PC-9 (cell line): ENCODE measurements around the gene USP24. TPM values are rescaled to one million over a fixed set of nuclear protein-coding genes. Genes with fewer than 3 reads are reported as not detected.

Source experiments
- BruUV-seq: library from RNA; stranded (reverse); fragments of 400-500 nt; replicated peaks from 2 replicates; lab custom pipeline; 2021; lab: Mats Ljungman, UMichigan
- CTCF ChIA-PET: fragments of 300-600 bp; sonication (Branson Sonifier 250); formaldehyde crosslinking; loops from one replicate; lab custom pipeline; 2022; ENCODE audit warnings: antibody characterized with exemption; lab: Charles Lee
- POLR2A ChIA-PET: fragments of 300-600 bp; sonication (Branson Sonifier 250); formaldehyde crosslinking; loops from one replicate; lab custom pipeline; 2022; ENCODE audit warnings: antibody characterized with exemption; ENCODE audit not compliant: unreplicated experiment; lab: Charles Lee
- DNase-seq, 2 experiments: peaks; one replicate each; pipeline versions ENCODE4 v3.0.0 to v3.0.0-alpha.2; 2015 to 2022; ENCODE audit warnings: mixed read lengths in 1 of 2
- H2AFZ ChIP-seq: fragments of 200-600 bp; sonication (generic); 2 replicates; pipeline ENCODE4 v1.8.1; 2017; ENCODE audit warnings: antibody characterized with exemption
- H3F3A ChIP-seq: fragments of 200-600 bp; sonication (generic); 2 replicates; pipeline ENCODE4 v1.8.1; 2017; ENCODE audit warnings: antibody characterized with exemption, mild to moderate bottlenecking, low read depth; ENCODE audit not compliant: insufficient read depth
- H3K27ac ChIP-seq: fragments of 200-600 bp; sonication (generic); 2 replicates; pipeline ENCODE4 v1.6.1; 2016; ENCODE audit warnings: mixed run types
- H3K27me3 ChIP-seq: fragments of 200-600 bp; sonication (generic); 2 replicates; pipeline ENCODE4 v1.6.1; 2016; ENCODE audit warnings: low read depth, mixed run types; ENCODE audit not compliant: insufficient read depth
- H3K36me3 ChIP-seq: fragments of 200-600 bp; sonication (generic); 2 replicates; pipeline ENCODE4 v1.6.1; 2016; ENCODE audit warnings: low read depth, mixed run types
- H3K4me1 ChIP-seq: fragments of 200-600 bp; sonication (generic); replicated peaks from 2 replicates; pipeline ENCODE4 v1.6.1; 2016; ENCODE audit warnings: mixed run types; ENCODE audit not compliant: insufficient read depth
- H3K4me2 ChIP-seq: fragments of 200-600 bp; sonication (generic); 2 replicates; pipeline ENCODE4 v1.6.1; 2017; ENCODE audit warnings: mixed run types
- H3K4me3 ChIP-seq: fragments of 200-600 bp; sonication (generic); 2 replicates; pipeline ENCODE4 v1.6.1; 2016; ENCODE audit warnings: mixed run types
- H3K79me2 ChIP-seq: fragments of 200-600 bp; sonication (generic); 2 replicates; pipeline ENCODE4 v1.6.1; 2017; ENCODE audit warnings: low read depth, mixed run types
- H3K9me2 ChIP-seq: fragments of 200-600 bp; sonication (generic); 2 replicates; pipeline ENCODE4 v1.8.1; 2017; ENCODE audit warnings: mild to moderate bottlenecking; ENCODE audit not compliant: insufficient read depth
- H3K9me3 ChIP-seq: fragments of 200-600 bp; sonication (generic); 2 replicates; pipeline ENCODE4 v1.8.1; 2016; ENCODE audit warnings: low read depth; ENCODE audit not compliant: insufficient read depth
- H4K20me1 ChIP-seq: fragments of 200-600 bp; sonication (generic); 2 replicates; pipeline ENCODE4 v1.8.1; 2017; ENCODE audit not compliant: insufficient read depth
- CTCF ChIP-seq: fragments of 200-600 bp; sonication (generic); conservative IDR thresholded peaks from 2 replicates; pipeline ENCODE4 v1.6.1; 2017; ENCODE audit warnings: mixed run types, antibody characterized with exemption, mild to moderate bottlenecking, moderate library complexity
- EZH2 ChIP-seq: fragments of 200-600 bp; sonication (generic); IDR thresholded peaks from 2 replicates; pipeline ENCODE4 v1.8.0; 2017; ENCODE audit warnings: antibody characterized with exemption, low read depth
- intact Hi-C: fragments of 100-400 bp; cut with micrococcal nuclease; formaldehyde crosslinking; loops from one replicate; pipeline ENCODE4 v1.10.0; 2022; ENCODE audit not compliant: unreplicated experiment
- total RNA-seq: library from RNA; stranded (reverse); gene quantifications from 2 replicates; pipeline ENCODE4 v1.2.3, GENCODE V29; 2021

USP24 gene
- total RNA-seq, 1 experiment from 2014 or later: 61.0 TPM

GRCh38 chr1:55071477-55071876, 143.7 kb downstream of the USP24 start:
- BruUV-seq: no TSS peak
- H3K4me1 ChIP-seq: no peaks in the 10 kb centered on the region
- peak in 1 of 2 experiments; percentile 52 for DNase-seq
- no peaks in the 10 kb centered on the region for H3K9me3 ChIP-seq
- no peak overlapping the region for H2AFZ ChIP-seq
- H4K20me1 ChIP-seq: 0 out of 2 replicates have a peak, but pooled peaks cover 4% of the 10 kb centered on the region
- TF ChIP-seq CTCF: peak; percentile 60; the same call in 1 of the 2 replicates
- TF ChIP-seq EZH2: no peak
- H3F3A ChIP-seq: peaks cover 21% of the 10 kb centered on the region; the same call in 1 of the 2 replicates
- H3K4me3 ChIP-seq: no peak overlapping the region
- no peaks in the 10 kb centered on the region for H3K9me2 ChIP-seq
- ChIA-PET CTCF (interaction anchor here (0.5 to 1.0 kb wide), 3 partner anchors 13 to 222 kb away, joined by 3 to 6 read pairs (median 4); no protein-coding TSS in a partner anchor), POLR2A (no interaction called here)
- intact Hi-C loops: loop anchor here (5.0 kb wide), 2 partner anchors 36 to 206 kb away; no protein-coding TSS in a partner anchor
- no peaks in the 10 kb centered on the region for H3K27me3 ChIP-seq
- no peaks in the 10 kb centered on the region for H3K79me2 ChIP-seq
- H3K36me3 ChIP-seq: peaks cover 56% of the 10 kb centered on the region
- H3K4me2 ChIP-seq: no peak overlapping the region
- H3K27ac ChIP-seq: no peak overlapping the region

DNA sequence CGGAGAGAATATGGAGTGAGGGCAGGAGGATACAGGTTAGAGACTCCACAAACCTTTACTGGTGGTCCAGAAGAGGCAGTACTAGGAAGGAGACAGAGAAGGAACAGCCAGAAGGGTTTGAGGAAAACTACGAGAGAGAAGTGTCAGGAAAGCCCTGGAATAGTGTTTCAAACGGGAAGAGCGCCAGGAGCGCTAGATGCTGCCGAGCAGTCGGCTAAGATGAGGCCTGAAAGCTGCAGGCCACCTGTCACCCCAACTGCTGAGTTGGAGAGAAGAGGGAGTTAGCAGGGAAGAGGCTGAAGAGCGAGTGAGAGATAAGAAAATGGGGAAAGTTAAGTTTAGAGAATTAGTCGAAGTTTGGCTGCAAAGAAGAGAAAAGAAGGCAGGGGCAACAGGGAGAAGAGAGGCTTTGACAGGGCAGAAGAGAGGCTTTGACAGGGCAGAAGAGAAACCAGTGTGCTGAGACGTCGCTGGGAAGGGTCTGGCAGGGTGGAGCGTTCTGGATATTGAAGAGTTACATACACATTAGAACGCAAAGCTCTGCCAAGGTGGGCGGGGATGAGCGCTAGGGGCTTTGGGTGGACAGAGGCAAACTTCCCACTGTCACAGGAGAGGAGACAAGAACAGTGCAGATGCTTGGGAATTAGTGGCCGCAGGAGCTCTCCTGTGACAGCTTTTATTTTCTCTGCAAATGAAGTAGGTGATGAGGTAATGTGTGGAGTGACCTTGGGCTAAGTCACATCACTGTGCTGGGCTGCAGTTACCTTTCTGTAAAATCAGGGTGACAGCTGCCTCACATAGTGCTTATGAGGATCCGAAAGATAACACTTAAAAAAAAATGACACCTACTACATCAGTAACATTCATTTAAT, 144.6 kb downstream of the USP24 start:
- Histone ChIP-seq H3F3A (peaks cover 24% of the 10 kb centered on the region; the same call in 1 of the 2 replicates), H3K9me2 (no peaks in the 10 kb centered on the region), H3K36me3 (peaks cover 56% of the 10 kb centered on the region), H3K4me2 (no peak overlapping the region), H3K9me3 (no peaks in the 10 kb centered on the region), H3K4me1 (no peaks in the 10 kb centered on the region; the same call in 1 of the 2 replicates), H3K27me3 (no peaks in the 10 kb centered on the region), H4K20me1 (0 out of 2 replicates have a peak, but pooled peaks cover 6% of the 10 kb centered on the region), H2AFZ (no peak overlapping the region), H3K4me3 (no peak overlapping the region), H3K79me2 (no peaks in the 10 kb centered on the region), H3K27ac (no peak overlapping the region)
- TF ChIP-seq CTCF (no peak), EZH2 (no peak)
- no TSS peak for BruUV-seq
- no peak for DNase-seq
- ChIA-PET CTCF (interaction anchor here (0.5 to 0.6 kb wide), 2 partner anchors 12 to 55 kb away, joined by 4 to 6 read pairs; no protein-coding TSS in a partner anchor), POLR2A (no interaction called here)
- intact Hi-C loops: loop anchor here (5.0 kb wide), 2 partner anchors 37 to 207 kb away; no protein-coding TSS in a partner anchor

DNA sequence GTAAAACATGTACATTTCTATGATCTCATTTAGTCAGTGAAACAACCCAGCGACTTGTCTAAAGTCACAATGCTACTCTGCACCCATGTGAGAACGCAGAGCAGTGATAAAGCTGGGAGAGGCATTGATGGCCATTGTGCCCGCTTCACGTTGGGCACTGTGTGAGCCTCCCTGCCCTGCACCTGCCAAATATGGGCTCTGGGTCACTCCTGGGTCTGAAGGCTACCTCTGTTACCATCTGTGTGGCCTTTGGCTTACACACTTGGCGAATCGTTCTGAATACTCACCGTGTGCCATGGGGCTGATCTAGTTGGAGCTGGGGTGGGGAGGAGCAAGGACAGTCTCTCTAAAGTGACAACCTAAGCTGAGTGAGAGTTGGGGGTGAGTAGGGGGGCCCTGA, 145.9 kb downstream of the USP24 start:
- no peaks in the 10 kb centered on the region for H3K27me3 ChIP-seq
- no peak for DNase-seq
- intact Hi-C loops: no loop called here
- no peaks in the 10 kb centered on the region for H3K79me2 ChIP-seq
- H3K9me2 ChIP-seq: no peaks in the 10 kb centered on the region
- no TSS peak for BruUV-seq
- no peak for TF ChIP-seq EZH2
- H3K4me2 ChIP-seq: no peak overlapping the region
- 0 out of 2 replicates have a peak, but pooled peaks cover 10% of the 10 kb centered on the region for H4K20me1 ChIP-seq
- H3K27ac ChIP-seq: no peak overlapping the region
- ChIA-PET CTCF (no interaction called here), POLR2A (interaction anchor here (0.7 kb wide), 1 partner anchor 68 kb away, joined by 37 read pairs; no protein-coding TSS in a partner anchor)
- no peak overlapping the region for H3K4me3 ChIP-seq
- no peaks in the 10 kb centered on the region for H3K9me3 ChIP-seq
- H3K36me3 ChIP-seq: peaks cover 52% of the 10 kb centered on the region
- no peaks in the 10 kb centered on the region; the same call in 1 of the 2 replicates for H3K4me1 ChIP-seq
- H2AFZ ChIP-seq: no peak overlapping the region
- H3F3A ChIP-seq: peaks cover 28% of the 10 kb centered on the region; the same call in 1 of the 2 replicates
